Karpas-422 (cell line): ENCODE measurements around the gene FSIP1. TPM values are rescaled to one million over a fixed set of nuclear protein-coding genes. Genes with fewer than 3 reads are reported as not detected.

Experiments
- DNase-seq: peaks from one replicate; pipeline ENCODE4 v3.0.0-alpha.2; 2015
- H2AFZ ChIP-seq: fragments of 200-600 bp; sonication (generic); 2 replicates; pipeline ENCODE4 v1.6.1; 2014; ENCODE audit warnings: antibody characterized with exemption, low read length, mixed read lengths
- H3K27ac ChIP-seq: fragments of 200-600 bp; sonication (generic); 2 replicates; pipeline ENCODE4 v1.5.1; 2014; ENCODE audit warnings: mild to moderate bottlenecking, low read length, moderate library complexity
- H3K27me3 ChIP-seq: fragments of 200-600 bp; sonication (generic); 2 replicates; pipeline ENCODE4 v1.6.1; 2014; ENCODE audit warnings: low read length, mixed read lengths
- H3K36me3 ChIP-seq: fragments of 200-600 bp; sonication (generic); 2 replicates; pipeline ENCODE4 v1.6.1; 2014; ENCODE audit warnings: low read length, mixed read lengths; ENCODE audit not compliant: insufficient read depth
- H3K4me1 ChIP-seq: fragments of 200-600 bp; sonication (generic); 2 replicates; pipeline ENCODE4 v1.6.1; 2014; ENCODE audit warnings: mild to moderate bottlenecking, low read length, mixed read lengths
- H3K4me2 ChIP-seq: fragments of 200-600 bp; sonication (generic); 2 replicates; pipeline ENCODE4 v1.6.1; 2014; ENCODE audit warnings: low read length, low read depth, mild to moderate bottlenecking; ENCODE audit not compliant: poor library complexity, severe bottlenecking
- H3K4me3 ChIP-seq: fragments of 200-600 bp; sonication (generic); 2 replicates; pipeline ENCODE4 v1.5.1; 2014; ENCODE audit warnings: mild to moderate bottlenecking, antibody characterized with exemption, low read length, mixed read lengths
- H3K79me2 ChIP-seq: fragments of 200-600 bp; sonication (generic); 2 replicates; pipeline ENCODE4 v1.6.1; 2014; ENCODE audit warnings: mild to moderate bottlenecking, low read length, mixed read lengths
- H3K9ac ChIP-seq: fragments of 200-600 bp; sonication (generic); 2 replicates; pipeline ENCODE4 v1.6.0; 2014; ENCODE audit warnings: low read length
- H3K9me2 ChIP-seq: fragments of 200-600 bp; sonication (generic), shearing (Covaris generic); replicated peaks from 2 replicates; pipeline ENCODE4 v1.6.0; 2014; ENCODE audit warnings: mild to moderate bottlenecking, low read length, moderate library complexity; ENCODE audit not compliant: insufficient read depth
- H3K9me3 ChIP-seq: fragments of 300-700, 200-600 bp; sonication (generic); 2 replicates; pipeline ENCODE4 v1.6.1; 2014; ENCODE audit warnings: low read length, mixed read lengths
- H4K20me1 ChIP-seq: fragments of 200-600 bp; sonication (generic); 2 replicates; pipeline ENCODE4 v1.6.1; 2014; ENCODE audit warnings: mild to moderate bottlenecking, antibody characterized with exemption, low read length, low read depth; ENCODE audit not compliant: insufficient read depth
- total RNA-seq: library from RNA; depleted of rRNA; stranded (reverse); fragments of >200 nt; shearing (Covaris generic); gene quantifications from 2 replicates; pipeline ENCODE4 v1.2.3, GENCODE V29; 2014; ENCODE audit warnings: low replicate concordance

FSIP1 gene
- total RNA-seq, 1 experiment from 2014 or later, result 0.07 TPM

GRCh38 chr15:39665629-39666250, 116.9 kb downstream of the FSIP1 start:
- no peaks in the 10 kb centered on the region for H3K36me3 ChIP-seq
- no peak overlapping the region for H3K27ac ChIP-seq
- H3K4me3 ChIP-seq, result no peak overlapping the region
- no peaks in the 10 kb centered on the region for H3K27me3 ChIP-seq
- no peak overlapping the region for H2AFZ ChIP-seq
- no peak overlapping the region for H3K9ac ChIP-seq
- no peaks in the 10 kb centered on the region for H3K9me3 ChIP-seq
- no peak for DNase-seq
- no peaks in the 10 kb centered on the region for H3K4me1 ChIP-seq
- H4K20me1 ChIP-seq, result no peaks in the 10 kb centered on the region
- H3K79me2 ChIP-seq, result no peaks in the 10 kb centered on the region
- H3K4me2 ChIP-seq, result no peak overlapping the region
- no peaks in the 10 kb centered on the region for H3K9me2 ChIP-seq

DNA sequence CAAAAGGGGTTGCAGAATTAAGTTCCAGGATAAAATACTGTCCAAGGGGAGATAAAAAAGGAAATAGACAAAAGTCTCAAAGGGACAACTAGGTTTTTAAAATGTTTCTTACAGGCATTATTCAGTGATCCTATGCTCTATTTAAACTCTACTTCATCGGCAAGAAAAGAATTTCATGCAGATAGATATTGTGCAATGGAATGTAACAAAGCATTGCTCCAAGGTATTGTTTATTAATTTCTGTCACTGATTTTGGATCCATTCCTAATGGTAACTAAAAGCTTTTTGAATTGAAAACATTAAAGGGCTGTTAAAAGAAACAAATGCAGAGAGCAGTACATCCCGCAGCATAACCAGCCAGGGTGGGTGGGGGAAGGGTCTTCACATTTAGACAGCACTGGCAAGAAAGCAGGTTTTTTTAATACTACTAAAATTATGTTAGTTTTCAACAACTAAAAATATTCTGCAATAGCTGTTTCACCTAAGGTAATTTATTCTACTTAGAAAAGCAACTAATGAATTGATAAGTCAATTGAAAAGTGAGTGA, 118.9 kb downstream of the FSIP1 start:
- Histone ChIP-seq H3K4me1 (no peaks in the 10 kb centered on the region), H3K36me3 (no peaks in the 10 kb centered on the region), H3K27ac (no peak overlapping the region), H3K4me3 (no peak overlapping the region), H3K9me2 (no peaks in the 10 kb centered on the region), H3K9ac (no peak overlapping the region), H3K27me3 (no peaks in the 10 kb centered on the region), H3K9me3 (no peaks in the 10 kb centered on the region), H2AFZ (no peak overlapping the region), H3K79me2 (no peaks in the 10 kb centered on the region), H3K4me2 (no peak overlapping the region), H4K20me1 (no peaks in the 10 kb centered on the region)
- DNase-seq, result no peak

DNA sequence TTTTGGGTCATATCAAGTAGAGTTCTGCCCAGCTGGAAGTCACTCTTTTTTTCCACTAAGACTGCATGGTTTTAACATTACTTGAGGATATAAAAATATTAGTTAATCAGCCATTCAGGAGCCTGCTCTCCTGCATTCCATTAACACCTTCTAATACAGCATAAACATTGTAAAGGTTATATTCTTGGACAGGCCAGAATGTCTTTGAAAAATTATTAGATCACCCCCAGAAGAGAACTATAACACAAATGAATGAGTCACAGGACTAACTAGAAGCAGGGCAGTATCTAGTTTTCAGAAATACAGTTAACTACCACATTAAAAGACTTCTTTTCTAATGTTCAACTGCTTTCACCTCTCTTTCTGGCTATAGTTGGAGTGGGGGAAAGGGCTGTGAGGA, 120.9 kb downstream of the FSIP1 start:
- no peaks in the 10 kb centered on the region for H3K79me2 ChIP-seq
- no peaks in the 10 kb centered on the region for H4K20me1 ChIP-seq
- no peaks in the 10 kb centered on the region for H3K27me3 ChIP-seq
- H3K4me1 ChIP-seq, result no peaks in the 10 kb centered on the region
- H3K9ac ChIP-seq, result no peak overlapping the region
- H3K4me3 ChIP-seq, result no peak overlapping the region
- H3K9me2 ChIP-seq, result no peaks in the 10 kb centered on the region
- H3K4me2 ChIP-seq, result no peak overlapping the region
- no peaks in the 10 kb centered on the region for H3K36me3 ChIP-seq
- H3K9me3 ChIP-seq, result no peaks in the 10 kb centered on the region; the same call in 1 of the 2 replicates
- H2AFZ ChIP-seq, result no peak overlapping the region
- no peak for DNase-seq
- no peak overlapping the region for H3K27ac ChIP-seq

DNA sequence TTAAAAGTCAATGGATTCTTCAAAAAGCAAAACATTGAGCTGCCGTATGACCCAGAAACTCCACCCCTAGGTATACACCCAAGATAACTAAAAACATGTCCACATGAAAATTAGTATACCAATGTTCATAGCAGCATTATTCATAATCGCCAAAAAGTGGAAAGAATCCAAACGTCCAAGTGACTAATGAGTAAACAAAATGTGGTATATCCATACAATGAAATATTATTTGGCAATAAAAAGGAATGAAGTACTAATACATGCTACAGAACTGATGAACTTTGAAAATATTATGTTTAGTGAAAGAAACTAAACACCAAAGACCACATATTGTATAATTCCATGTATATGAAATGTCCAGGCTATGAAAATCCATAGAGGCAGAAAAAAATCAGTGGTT, 123.9 kb downstream of the FSIP1 start:
- no peaks in the 10 kb centered on the region for H3K9me2 ChIP-seq
- H4K20me1 ChIP-seq, result no peaks in the 10 kb centered on the region
- no peak overlapping the region for H3K9ac ChIP-seq
- no peaks in the 10 kb centered on the region for H3K4me1 ChIP-seq
- no peak for DNase-seq
- no peak overlapping the region for H3K27ac ChIP-seq
- no peaks in the 10 kb centered on the region for H3K79me2 ChIP-seq
- no peaks in the 10 kb centered on the region for H3K36me3 ChIP-seq
- no peak overlapping the region for H3K4me3 ChIP-seq
- H3K9me3 ChIP-seq, result no peaks in the 10 kb centered on the region; the same call in 1 of the 2 replicates
- no peaks in the 10 kb centered on the region for H3K27me3 ChIP-seq
- H2AFZ ChIP-seq, result no peak overlapping the region
- H3K4me2 ChIP-seq, result no peak overlapping the region

DNA sequence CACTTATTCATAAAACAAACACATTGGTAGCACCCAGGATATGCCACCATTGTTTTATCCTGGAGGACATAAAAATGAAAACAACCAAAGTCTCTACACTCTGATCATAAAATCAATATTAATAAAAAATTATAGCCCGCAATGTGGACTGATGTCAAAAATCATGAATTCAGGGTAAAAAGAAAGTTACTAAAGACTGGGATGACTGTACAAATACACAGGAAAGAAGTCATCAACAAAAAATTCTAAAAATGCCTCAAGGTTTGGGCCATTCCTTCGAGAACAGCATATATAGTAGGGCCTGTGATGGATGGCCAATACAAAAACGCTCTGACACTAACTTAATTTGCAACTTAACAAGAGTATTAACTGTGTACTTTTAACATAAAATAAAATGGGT, 125.0 kb downstream of the FSIP1 start:
- Histone ChIP-seq H3K9ac (no peak overlapping the region), H3K27me3 (no peaks in the 10 kb centered on the region), H3K9me2 (no peaks in the 10 kb centered on the region), H3K4me2 (no peak overlapping the region), H4K20me1 (no peaks in the 10 kb centered on the region), H2AFZ (no peak overlapping the region), H3K4me3 (no peak overlapping the region), H3K4me1 (no peaks in the 10 kb centered on the region), H3K27ac (no peak overlapping the region), H3K9me3 (no peaks in the 10 kb centered on the region; the same call in 1 of the 2 replicates), H3K79me2 (no peaks in the 10 kb centered on the region), H3K36me3 (no peaks in the 10 kb centered on the region)
- DNase-seq, result no peak

GRCh38 chr15:39657181-39657580, 125.5 kb downstream of the FSIP1 start:
- H3K79me2 ChIP-seq, result no peaks in the 10 kb centered on the region
- no peak for DNase-seq
- no peak overlapping the region for H2AFZ ChIP-seq
- no peak overlapping the region for H3K27ac ChIP-seq
- no peaks in the 10 kb centered on the region for H4K20me1 ChIP-seq
- no peak overlapping the region for H3K4me2 ChIP-seq
- no peaks in the 10 kb centered on the region for H3K36me3 ChIP-seq
- H3K9me2 ChIP-seq, result no peaks in the 10 kb centered on the region
- H3K27me3 ChIP-seq, result no peaks in the 10 kb centered on the region
- no peak overlapping the region for H3K9ac ChIP-seq
- H3K9me3 ChIP-seq, result no peaks in the 10 kb centered on the region; the same call in 1 of the 2 replicates
- no peak overlapping the region for H3K4me3 ChIP-seq
- no peaks in the 10 kb centered on the region for H3K4me1 ChIP-seq

GRCh38 chr15:39654304-39654703, 128.3 kb downstream of the FSIP1 start:
- no peak for DNase-seq
- Histone ChIP-seq H3K9me2 (no peaks in the 10 kb centered on the region), H3K9me3 (no peaks in the 10 kb centered on the region; the same call in 1 of the 2 replicates), H3K4me1 (no peaks in the 10 kb centered on the region), H3K4me2 (no peak overlapping the region), H3K27ac (no peak overlapping the region), H2AFZ (no peak overlapping the region), H3K9ac (no peak overlapping the region), H3K27me3 (no peaks in the 10 kb centered on the region), H4K20me1 (no peaks in the 10 kb centered on the region), H3K79me2 (no peaks in the 10 kb centered on the region), H3K4me3 (no peak overlapping the region), H3K36me3 (no peaks in the 10 kb centered on the region)

DNA sequence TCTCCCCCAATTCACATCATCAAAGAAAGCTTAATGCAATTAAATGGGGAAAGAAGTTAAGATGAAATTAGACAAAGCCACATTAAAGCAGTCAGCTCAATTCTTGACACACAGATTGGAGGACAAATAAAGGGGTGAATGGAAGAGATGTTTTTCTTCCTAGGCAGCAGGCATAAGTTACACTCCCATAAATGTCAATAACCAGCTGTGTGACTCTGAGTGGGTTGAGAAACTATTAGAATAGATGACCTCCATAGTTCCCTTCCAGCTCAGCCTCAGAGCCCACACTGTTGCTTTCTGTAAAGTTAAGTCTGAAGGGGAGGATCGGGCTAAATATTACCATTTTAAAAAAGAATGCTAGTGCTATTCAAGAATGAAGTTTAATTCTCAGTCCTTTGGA, 130.8 kb downstream of the FSIP1 start:
- H3K27ac ChIP-seq, result no peak overlapping the region
- DNase-seq, result no peak
- H3K4me1 ChIP-seq, result no peaks in the 10 kb centered on the region
- H3K9ac ChIP-seq, result no peak overlapping the region
- H3K4me3 ChIP-seq, result no peak overlapping the region
- no peaks in the 10 kb centered on the region for H3K9me3 ChIP-seq
- no peaks in the 10 kb centered on the region for H3K79me2 ChIP-seq
- H3K36me3 ChIP-seq, result no peaks in the 10 kb centered on the region
- no peak overlapping the region for H2AFZ ChIP-seq
- no peak overlapping the region for H3K4me2 ChIP-seq
- H3K27me3 ChIP-seq, result no peaks in the 10 kb centered on the region
- no peaks in the 10 kb centered on the region for H4K20me1 ChIP-seq
- H3K9me2 ChIP-seq, result no peaks in the 10 kb centered on the region
